ENCODE results near the gene ARHGAP6.

ARHGAP6 gene

GRCh38 chrX:11557120-11557519 is 108.6 kb downstream of the ARHGAP6 start:
- Histone ChIP-seq H3K36me3 (ENCODE audit: control insufficient read depth, insufficient read depth, low read length) (no peaks in the 10 kb centered on the region), H3K27ac (ENCODE audit: insufficient read depth, low read depth, low read length, poor library complexity, severe bottlenecking) (no peak overlapping the region), H3K4me1 (ENCODE audit: control insufficient read depth, insufficient read depth, low read length) (no peaks in the 10 kb centered on the region), H3K27me3 (ENCODE audit: control insufficient read depth, insufficient read depth, low read length, poor library complexity, severe bottlenecking) (no peaks in the 10 kb centered on the region), H3K4me3 (ENCODE audit: insufficient read depth, low read depth, low read length) (no peak overlapping the region), H3K9me3 (ENCODE audit: control insufficient read depth, low read length) (no peaks in the 10 kb centered on the region)
- no CpG with 5 or more reads among the region's 2 CpGs for WGBS, 2 experiments

- Histone ChIP-seq H3K4me3 (ENCODE audit: insufficient read depth, low read depth, low read length) (no peak overlapping the region), H3K36me3 (ENCODE audit: control insufficient read depth, insufficient read depth, low read length) (no peaks in the 10 kb centered on the region), H3K27me3 (ENCODE audit: control insufficient read depth, insufficient read depth, low read length, poor library complexity, severe bottlenecking) (no peaks in the 10 kb centered on the region), H3K27ac (ENCODE audit: insufficient read depth, low read depth, low read length, poor library complexity, severe bottlenecking) (no peak overlapping the region), H3K4me1 (ENCODE audit: control insufficient read depth, insufficient read depth, low read length) (no peaks in the 10 kb centered on the region), H3K9me3 (ENCODE audit: control insufficient read depth, low read length) (no peaks in the 10 kb centered on the region)
- 88 to 95% methylated on average over 3 to 5 of the region's 5 CpGs for WGBS, 2 experiments
These were observed 110.0 kb downstream of the ARHGAP6 start for GRCh38 chrX:11555759-11556158.

GRCh38 chrX:11553594-11553993 is 112.1 kb downstream of the ARHGAP6 start:
- Histone ChIP-seq H3K9me3 (ENCODE audit: control insufficient read depth, low read length) (no peaks in the 10 kb centered on the region), H3K4me3 (ENCODE audit: insufficient read depth, low read depth, low read length) (no peak overlapping the region), H3K27ac (ENCODE audit: insufficient read depth, low read depth, low read length, poor library complexity, severe bottlenecking) (no peak overlapping the region), H3K36me3 (ENCODE audit: control insufficient read depth, insufficient read depth, low read length) (no peaks in the 10 kb centered on the region), H3K27me3 (ENCODE audit: control insufficient read depth, insufficient read depth, low read length, poor library complexity, severe bottlenecking) (no peaks in the 10 kb centered on the region), H3K4me1 (ENCODE audit: control insufficient read depth, insufficient read depth, low read length) (no peaks in the 10 kb centered on the region)
- WGBS, 2 experiments: 100% methylated on average over 1 of the region's 1 CpG; no CpG with 5 or more reads in 1 of the 2 experiments

GRCh38 chrX:11551151-11551550 is 114.6 kb downstream of the ARHGAP6 start:
- Histone ChIP-seq H3K4me3 (ENCODE audit: insufficient read depth, low read depth, low read length) (no peak overlapping the region), H3K27ac (ENCODE audit: insufficient read depth, low read depth, low read length, poor library complexity, severe bottlenecking) (no peak overlapping the region), H3K9me3 (ENCODE audit: control insufficient read depth, low read length) (no peaks in the 10 kb centered on the region), H3K36me3 (ENCODE audit: control insufficient read depth, insufficient read depth, low read length) (no peaks in the 10 kb centered on the region), H3K4me1 (ENCODE audit: control insufficient read depth, insufficient read depth, low read length) (no peaks in the 10 kb centered on the region), H3K27me3 (ENCODE audit: control insufficient read depth, insufficient read depth, low read length, poor library complexity, severe bottlenecking) (no peaks in the 10 kb centered on the region)
- no CpG with 5 or more reads among the region's 1 CpG for WGBS, 2 experiments

- H3K36me3 ChIP-seq (ENCODE audit: control insufficient read depth, insufficient read depth, low read length): no peaks in the 10 kb centered on the region
- 82 to 88% methylated on average over 1 to 2 of the region's 2 CpGs for WGBS, 2 experiments
- H3K9me3 ChIP-seq (ENCODE audit: control insufficient read depth, low read length): no peaks in the 10 kb centered on the region
- H3K4me3 ChIP-seq (ENCODE audit: insufficient read depth, low read depth, low read length): no peak overlapping the region
- no peak overlapping the region for H3K27ac ChIP-seq (ENCODE audit: insufficient read depth, low read depth, low read length, poor library complexity, severe bottlenecking)
- H3K27me3 ChIP-seq (ENCODE audit: control insufficient read depth, insufficient read depth, low read length, poor library complexity, severe bottlenecking): no peaks in the 10 kb centered on the region
- H3K4me1 ChIP-seq (ENCODE audit: control insufficient read depth, insufficient read depth, low read length): no peaks in the 10 kb centered on the region
These were observed 118.8 kb downstream of the ARHGAP6 start for GRCh38 chrX:11546917-11547316.

- no peaks in the 10 kb centered on the region for H3K27me3 ChIP-seq (ENCODE audit: control insufficient read depth, insufficient read depth, low read length, poor library complexity, severe bottlenecking)
- H3K36me3 ChIP-seq (ENCODE audit: control insufficient read depth, insufficient read depth, low read length): no peaks in the 10 kb centered on the region
- H3K4me3 ChIP-seq (ENCODE audit: insufficient read depth, low read depth, low read length): no peak overlapping the region
- WGBS, 2 experiments: 100% methylated on average over 1 of the region's 1 CpG; no CpG with 5 or more reads in 1 of the 2 experiments
- H3K27ac ChIP-seq (ENCODE audit: insufficient read depth, low read depth, low read length, poor library complexity, severe bottlenecking): no peak overlapping the region
- no peaks in the 10 kb centered on the region for H3K9me3 ChIP-seq (ENCODE audit: control insufficient read depth, low read length)
- no peaks in the 10 kb centered on the region for H3K4me1 ChIP-seq (ENCODE audit: control insufficient read depth, insufficient read depth, low read length)
These were observed 122.5 kb downstream of the ARHGAP6 start for GRCh38 chrX:11543249-11543648.

- no peaks in the 10 kb centered on the region for H3K27me3 ChIP-seq (ENCODE audit: control insufficient read depth, insufficient read depth, low read length, poor library complexity, severe bottlenecking)
- no peaks in the 10 kb centered on the region for H3K36me3 ChIP-seq (ENCODE audit: control insufficient read depth, insufficient read depth, low read length)
- no peak overlapping the region for H3K27ac ChIP-seq (ENCODE audit: insufficient read depth, low read depth, low read length, poor library complexity, severe bottlenecking)
- H3K9me3 ChIP-seq (ENCODE audit: control insufficient read depth, low read length): no peaks in the 10 kb centered on the region
- no CpG with 5 or more reads among the region's 1 CpG for WGBS, 2 experiments
- no peak overlapping the region for H3K4me3 ChIP-seq (ENCODE audit: insufficient read depth, low read depth, low read length)
- H3K4me1 ChIP-seq (ENCODE audit: control insufficient read depth, insufficient read depth, low read length): no peaks in the 10 kb centered on the region
These were observed 124.2 kb downstream of the ARHGAP6 start for GRCh38 chrX:11541510-11541909.

- Histone ChIP-seq H3K27ac (ENCODE audit: insufficient read depth, low read depth, low read length, poor library complexity, severe bottlenecking) (no peak overlapping the region), H3K4me3 (ENCODE audit: insufficient read depth, low read depth, low read length) (no peak overlapping the region), H3K4me1 (ENCODE audit: control insufficient read depth, insufficient read depth, low read length) (no peaks in the 10 kb centered on the region), H3K27me3 (ENCODE audit: control insufficient read depth, insufficient read depth, low read length, poor library complexity, severe bottlenecking) (no peaks in the 10 kb centered on the region), H3K36me3 (ENCODE audit: control insufficient read depth, insufficient read depth, low read length) (no peaks in the 10 kb centered on the region), H3K9me3 (ENCODE audit: control insufficient read depth, low read length) (no peaks in the 10 kb centered on the region)
- 94 to 96% methylated on average over 4 of the region's 4 CpGs for WGBS, 2 experiments
These were observed 125.0 kb downstream of the ARHGAP6 start for GRCh38 chrX:11540532-11541377.

GRCh38 chrX:11537141-11537540 is 128.6 kb downstream of the ARHGAP6 start:
- H3K4me1 ChIP-seq (ENCODE audit: control insufficient read depth, insufficient read depth, low read length): no peaks in the 10 kb centered on the region
- WGBS, 2 experiments: 89 to 93% methylated on average over 5 of the region's 5 CpGs

GRCh38 chrX:11535156-11535919 is 130.4 kb downstream of the ARHGAP6 start:
- 93 to 99% methylated on average over 4 to 5 of the region's 5 CpGs for WGBS, 2 experiments
- Histone ChIP-seq H3K4me1 (ENCODE audit: control insufficient read depth, insufficient read depth, low read length) (no peaks in the 10 kb centered on the region), H3K27me3 (ENCODE audit: control insufficient read depth, insufficient read depth, low read length, poor library complexity, severe bottlenecking) (no peaks in the 10 kb centered on the region)

More at GRCh38 chrX:11537141-11537540, 128.6 kb downstream of the ARHGAP6 start:
- H3K4me3 ChIP-seq (ENCODE audit: insufficient read depth, low read depth, low read length): no peak overlapping the region
- H3K36me3 ChIP-seq (ENCODE audit: control insufficient read depth, insufficient read depth, low read length): no peaks in the 10 kb centered on the region
- no peak overlapping the region for H3K27ac ChIP-seq (ENCODE audit: insufficient read depth, low read depth, low read length, poor library complexity, severe bottlenecking)
- H3K27me3 ChIP-seq (ENCODE audit: control insufficient read depth, insufficient read depth, low read length, poor library complexity, severe bottlenecking): no peaks in the 10 kb centered on the region
- no peaks in the 10 kb centered on the region for H3K9me3 ChIP-seq (ENCODE audit: control insufficient read depth, low read length)

More at GRCh38 chrX:11535156-11535919, 130.4 kb downstream of the ARHGAP6 start:
- Histone ChIP-seq H3K4me3 (ENCODE audit: insufficient read depth, low read depth, low read length) (no peak overlapping the region), H3K36me3 (ENCODE audit: control insufficient read depth, insufficient read depth, low read length) (no peaks in the 10 kb centered on the region), H3K9me3 (ENCODE audit: control insufficient read depth, low read length) (no peaks in the 10 kb centered on the region), H3K27ac (ENCODE audit: insufficient read depth, low read depth, low read length, poor library complexity, severe bottlenecking) (no peak overlapping the region)
